Stimulated activated CD4-positive, alpha-beta T cell treated with anti-CD3 and anti-CD28 coated beads, Interleukin-4, amount 100 ng/mL, for 1 hour (primary cell): ENCODE measurements around the gene RAB14.
"Not testable (repeated sequence)": the region's sequence is repeated elsewhere in the genome, so short reads cannot be mapped to it uniquely, and the experiment has no call there.

ENCODE experiments used
- DNase-seq: peaks from one replicate; pipeline ENCODE4 v3.0.0-alpha.2; 2020

The RAB14 gene

GRCh38 chr9:121189006-121189405 lies 12.7 kb downstream of the RAB14 start:
- no peak for DNase-seq

- DNase-seq, result no peak
These were observed 13.9 kb downstream of the RAB14 start for GRCh38 chr9:121187636-121188305.

- DNase-seq, result no peak
These were observed 15.8 kb downstream of the RAB14 start for GRCh38 chr9:121185774-121186403.

GRCh38 chr9:121185178-121185745 lies 16.4 kb downstream of the RAB14 start:
- no peak for DNase-seq

GRCh38 chr9:121184463-121184862 lies 17.2 kb downstream of the RAB14 start:
- DNase-seq, result no peak

GRCh38 chr9:121183666-121184423 lies 17.8 kb downstream of the RAB14 start:
- no peak for DNase-seq

GRCh38 chr9:121182989-121183388 lies 18.7 kb downstream of the RAB14 start:
- DNase-seq, result no peak

- DNase-seq, result no peak
These were observed 19.4 kb downstream of the RAB14 start for GRCh38 chr9:121182101-121182836.

- DNase-seq, result no peak
These were observed 21.6 kb downstream of the RAB14 start for GRCh38 chr9:121179930-121180681.

- not testable (repeated sequence) for DNase-seq
These were observed 22.3 kb downstream of the RAB14 start for GRCh38 chr9:121179373-121179721.

- no peak for DNase-seq
These were observed 22.8 kb downstream of the RAB14 start for GRCh38 chr9:121178676-121179372.

- no peak for DNase-seq
These were observed 28.2 kb downstream of the RAB14 start for GRCh38 chr9:121173501-121173900.

GRCh38 chr9:121172726-121173487 lies 28.8 kb downstream of the RAB14 start:
- DNase-seq, result no peak

GRCh38 chr9:121171236-121171635 lies 30.4 kb downstream of the RAB14 start:
- DNase-seq, result no peak

- no peak for DNase-seq
These were observed 32.5 kb downstream of the RAB14 start for GRCh38 chr9:121169094-121169601.

- DNase-seq, result no peak
These were observed 33.6 kb downstream of the RAB14 start for GRCh38 chr9:121168052-121168451.

- DNase-seq, result no peak
These were observed 41.6 kb downstream of the RAB14 start for GRCh38 chr9:121160025-121160424.

- no peak for DNase-seq
These were observed 43.7 kb downstream of the RAB14 start for GRCh38 chr9:121157939-121158338.

GRCh38 chr9:121156263-121156731 lies 45.4 kb downstream of the RAB14 start:
- DNase-seq, result no peak

- DNase-seq, result no peak
These were observed 46.9 kb downstream of the RAB14 start for GRCh38 chr9:121154782-121155181.
